K562 (cell line): Measurements from ENCODE around the gene TUBA1A. TPM values are rescaled to one million over a fixed set of nuclear protein-coding genes. Genes with fewer than 3 reads are reported as not detected.
A peak's percentile ranks its signal among the peaks of the same experiment; 100 is the strongest.

Source experiments
- BRF1 ChIP-seq: IDR thresholded peaks from 3 replicates; pipeline ENCODE4 v1.6.1; 2011; ENCODE audit warnings: borderline replicate concordance, mild to moderate bottlenecking; ENCODE audit not compliant: insufficient read length; ENCODE audit errors: extremely low read depth
- CEBPZ ChIP-seq: fragments of 150-350 bp; IDR thresholded peaks from 2 replicates; pipeline ENCODE4 v1.6.1; 2014; ENCODE audit warnings: low read depth, mild to moderate bottlenecking, low read length, borderline replicate concordance
- E2F8 ChIP-seq: fragments of 450-650 bp; IDR thresholded peaks from 2 replicates; pipeline ENCODE4 v1.7.1; 2018; ENCODE audit warnings: mild to moderate bottlenecking, low read depth; ENCODE audit not compliant: partially characterized antibody
- ETV6 ChIP-seq, 3 experiments: fragments of 150-350 bp in 1 of 3; sonication (generic) in 1 of 3; formaldehyde crosslinking in 1 of 3; IDR thresholded peaks; 2 replicates each; pipeline versions ENCODE4 v1.6.1 to v1.8.0; 2014 to 2022; ENCODE audit warnings: borderline replicate concordance in 2 of 3, low read depth in 2 of 3, antibody characterized with exemption in 1 of 3, low read length in 1 of 3, mild to moderate bottlenecking in 1 of 3, missing genetic modification reagents in 1 of 3
- GATA2 ChIP-seq: sonication (generic); formaldehyde crosslinking; IDR thresholded peaks from 2 replicates; pipeline ENCODE4 v1.4.0; 2020; ENCODE audit warnings: mild to moderate bottlenecking, missing genetic modification reagents
- IRF2 ChIP-seq: sonication (generic); formaldehyde crosslinking; IDR thresholded peaks from 2 replicates; pipeline ENCODE4 v1.8.1; 2022; ENCODE audit warnings: mild to moderate bottlenecking, missing genetic modification reagents
- KAT8 ChIP-seq: fragments of 450-650 bp; IDR thresholded peaks from 2 replicates; pipeline ENCODE4 v1.6.1; 2016; ENCODE audit warnings: low read depth, mild to moderate bottlenecking
- MTA1 ChIP-seq: fragments of 450-650 bp; IDR thresholded peaks from 2 replicates; pipeline ENCODE4 v1.6.1; 2017; ENCODE audit warnings: borderline replicate concordance
- PHTF2 ChIP-seq: fragments of 250-450 bp; sonication (Bioruptor Pico); IDR thresholded peaks from 2 replicates; pipeline ENCODE4 v1.5.0; 2021; ENCODE audit warnings: mild to moderate bottlenecking
- SMAD3 ChIP-seq: fragments of 450-650 bp; formaldehyde crosslinking; conservative IDR thresholded peaks from 2 replicates; pipeline ENCODE4 v1.4.0; 2020; ENCODE audit warnings: mild to moderate bottlenecking
- TSHZ1 ChIP-seq: fragments of 250-450 bp; sonication (Bioruptor Pico); IDR thresholded peaks from 2 replicates; pipeline ENCODE4 v1.4.0; 2020; ENCODE audit warnings: mild to moderate bottlenecking, moderate library complexity
- ZHX1 ChIP-seq: fragments of 150-350 bp; conservative IDR thresholded peaks from 2 replicates; pipeline ENCODE4 v1.6.1; 2014; ENCODE audit warnings: low read length
- ZNF263 ChIP-seq: sonication (generic); formaldehyde crosslinking; IDR thresholded peaks from 2 replicates; pipeline ENCODE4 v1.8.0; 2022; ENCODE audit warnings: mild to moderate bottlenecking, missing genetic modification reagents, borderline replicate concordance
- ZNF696 ChIP-seq: fragments of 250-450 bp; sonication (Bioruptor Pico); conservative IDR thresholded peaks from 2 replicates; pipeline ENCODE4 v1.4.0; 2020; ENCODE audit warnings: mild to moderate bottlenecking, moderate library complexity
- polyA plus RNA-seq, 8 experiments: library from polyadenylated mRNA; depleted of rRNA in 4 of 8; stranded (reverse) in 5 of 8; unstranded in 3 of 8; fragments of >200 nt; fragmentation: Nextera tagmentation in 2 of 8; fragmentation: Illumina TruSeq in 1 of 8; extraction: Ambion mirVana in 2 of 8; extraction: Trizol in 1 of 8; gene quantifications; 2 replicates each; pipeline versions ENCODE4 v1.2.1 to v1.2.3, GENCODE V29; 2011 to 2014; ENCODE audit warnings: inconsistent platforms in 1 of 8, missing spikeins in 1 of 8
- total RNA-seq, 7 experiments: library from RNA; depleted of rRNA in 6 of 7; stranded (reverse); fragments of >200 nt in 6 of 7; fragmentation: Illumina TruSeq in 2 of 7; extraction: Trizol in 2 of 7; gene quantifications; 2 replicates each; pipeline versions ENCODE4 v1.2.1 to v1.2.3, GENCODE V29; 2011 to 2021; ENCODE audit warnings: low replicate concordance in 1 of 7

The TUBA1A gene
- total and polyA plus RNA-seq, 9 of the 15 experiments (the other 6 are each of a cell fraction or from before 2014, with no cell fraction given) = 7.4 to 45.1 (median 11.9) TPM

- peak; percentile 6 for TF ChIP-seq E2F8
- TF ChIP-seq ETV6 (IDR thresholded peaks at IDR 0.05; ENCODE audit: borderline replicate concordance in 1 of 2, low read depth in 2 of 2, low read length in 1 of 2) = no peak
- TF ChIP-seq ETV6 (CRISPR knock-in tag; IDR thresholded peaks at IDR 0.05; ENCODE audit: borderline replicate concordance) = no peak
- no peak for TF ChIP-seq BRF1
- TF ChIP-seq KAT8 = no peak
- no peak for TF ChIP-seq CEBPZ
- TF ChIP-seq PHTF2 (CRISPR knock-in tag) = no peak
- TF ChIP-seq ZNF696 (CRISPR knock-in tag) = no peak
- TF ChIP-seq MTA1 = no peak
- TF ChIP-seq IRF2 (CRISPR knock-in tag) = no peak
- TF ChIP-seq TSHZ1 (CRISPR knock-in tag) = no peak
- no peak for TF ChIP-seq SMAD3 (CRISPR knock-in tag)
- TF ChIP-seq ZNF263 (CRISPR knock-in tag) = no peak
- TF ChIP-seq GATA2 (CRISPR knock-in tag) = no peak
- TF ChIP-seq ZHX1 = no peak
These were observed 522 bp downstream of the TUBA1A start (continued) for GRCh38 chr12:49188201-49188915.
